OCI-LY7 (cell line): Measurements from ENCODE around the gene GLIPR1. TPM values are rescaled to one million over a fixed set of nuclear protein-coding genes. Genes with fewer than 3 reads are reported as not detected.
"Not testable (repeated sequence)": the region's sequence is repeated elsewhere in the genome, so short reads cannot be mapped to it uniquely, and the experiment has no call there.

Experiments
- BruUV-seq: library from RNA; stranded (reverse); fragments of 400-500 nt; replicated peaks from 2 replicates; lab custom pipeline; 2021; lab: Mats Ljungman, UMichigan
- CTCF ChIA-PET: fragments of 300-600 bp; sonication (Branson Sonifier 250); formaldehyde crosslinking; loops from one replicate; lab custom pipeline; 2022; ENCODE audit warnings: antibody characterized with exemption; ENCODE audit not compliant: unreplicated experiment; lab: Charles Lee
- POLR2A ChIA-PET: fragments of 300-600 bp; sonication (Branson Sonifier 250); formaldehyde crosslinking; loops from one replicate; lab custom pipeline; 2022; ENCODE audit warnings: antibody characterized with exemption; lab: Charles Lee
- DNase-seq: peaks from one replicate; pipeline ENCODE4 v3.0.0-alpha.2; 2015; ENCODE audit warnings: low spot score
- H2AFZ ChIP-seq: fragments of 200-600 bp; sonication (generic), shearing (Covaris generic); 2 replicates; pipeline ENCODE4 v1.6.1; 2014; ENCODE audit warnings: mild to moderate bottlenecking, antibody characterized with exemption, low read length, moderate library complexity
- H3K27ac ChIP-seq: fragments of 200-600 bp; sonication (generic); 2 replicates; pipeline ENCODE4 v1.5.1; 2014; ENCODE audit warnings: mixed run types, low read depth, mild to moderate bottlenecking, moderate library complexity, low read length, inconsistent platforms; ENCODE audit not compliant: poor library complexity, severe bottlenecking
- H3K36me3 ChIP-seq: fragments of 200-600 bp; sonication (generic); 2 replicates; pipeline ENCODE4 v1.6.1; 2014; ENCODE audit warnings: mild to moderate bottlenecking, antibody characterized with exemption, low read length, moderate library complexity, mixed read lengths; ENCODE audit not compliant: insufficient read depth
- H3K4me1 ChIP-seq: fragments of 200-600 bp; sonication (generic); 2 replicates; pipeline ENCODE4 v1.5.1; 2014; ENCODE audit warnings: mild to moderate bottlenecking, low read length; ENCODE audit not compliant: insufficient read depth, poor library complexity, severe bottlenecking
- H3K4me2 ChIP-seq: fragments of 200-600 bp; sonication (generic); 2 replicates; pipeline ENCODE4 v1.6.1; 2014; ENCODE audit warnings: mild to moderate bottlenecking, low read length
- H3K4me3 ChIP-seq: fragments of 200-600 bp; sonication (generic); 2 replicates; pipeline ENCODE4 v1.5.1; 2014; ENCODE audit warnings: mild to moderate bottlenecking, low read depth, low read length; ENCODE audit not compliant: poor library complexity, severe bottlenecking
- H3K79me2 ChIP-seq: fragments of 200-600 bp; sonication (generic); 2 replicates; pipeline ENCODE4 v1.6.1; 2016; ENCODE audit warnings: low read depth, mild to moderate bottlenecking, low read length, moderate library complexity, mixed read lengths; ENCODE audit not compliant: insufficient read depth
- H3K9me2 ChIP-seq: fragments of 200-600 bp; sonication (generic); 2 replicates; pipeline ENCODE4 v1.6.1; 2016; ENCODE audit warnings: mild to moderate bottlenecking, low read length, mixed read lengths; ENCODE audit not compliant: insufficient read depth
- H3K9me3 ChIP-seq: fragments of 200-600 bp; sonication (generic); 2 replicates; pipeline ENCODE4 v1.6.1; 2014; ENCODE audit warnings: mild to moderate bottlenecking, mixed run types, low read length, mixed read lengths
- H4K20me1 ChIP-seq: fragments of 200-600 bp; sonication (generic); 2 replicates; pipeline ENCODE4 v1.6.1; 2014; ENCODE audit warnings: mild to moderate bottlenecking, antibody characterized with exemption, low read length, moderate library complexity, mixed read lengths; ENCODE audit not compliant: insufficient read depth
- EZH2phosphoT487 ChIP-seq: fragments of 200-600 bp; sonication (generic); IDR thresholded peaks from 2 replicates; pipeline ENCODE4 v1.6.1; 2018; ENCODE audit warnings: low read depth, borderline replicate concordance, mild to moderate bottlenecking, mixed run types, antibody characterized with exemption, low read length, moderate library complexity, mixed read lengths
- intact Hi-C: fragments of 100-400 bp; cut with micrococcal nuclease; formaldehyde crosslinking; loops from one replicate; pipeline ENCODE4 v1.10.0; 2022; ENCODE audit not compliant: unreplicated experiment
- total RNA-seq, 2 experiments: library from RNA; depleted of rRNA in 1 of 2; stranded (reverse); fragments of >200 nt in 1 of 2; shearing (Covaris generic) in 1 of 2; gene quantifications; 2 replicates each; pipeline ENCODE4 v1.2.3, GENCODE V29; 2014 to 2022
- TF ChIP-seq, protein P1 (sequence below): fragments of 200-600 bp; sonication (generic); conservative IDR thresholded peaks from 2 replicates; pipeline ENCODE4 v1.5.1; 2014; ENCODE audit warnings: mild to moderate bottlenecking, antibody characterized with exemption, low read length, moderate library complexity, mixed read lengths

Gene GLIPR1
- total RNA-seq, 2 experiments from 2014 or later = 2.8 to 3.3 TPM

DNA sequence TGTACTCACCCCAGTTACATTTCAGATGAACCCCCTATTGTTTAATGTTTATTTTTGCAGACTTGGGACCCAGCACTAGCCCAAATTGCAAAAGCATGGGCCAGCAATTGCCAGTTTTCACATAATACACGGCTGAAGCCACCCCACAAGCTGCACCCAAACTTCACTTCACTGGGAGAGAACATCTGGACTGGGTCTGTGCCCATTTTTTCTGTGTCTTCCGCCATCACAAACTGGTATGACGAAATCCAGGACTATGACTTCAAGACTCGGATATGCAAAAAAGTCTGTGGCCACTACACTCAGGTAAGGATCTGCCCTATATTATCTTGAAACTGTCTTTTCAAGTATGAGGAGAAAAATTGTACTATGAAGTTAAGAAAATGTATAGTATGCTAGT, 1.2 kb downstream of the GLIPR1 start:
- POLR2A ChIA-PET = interaction anchor here (0.6 to 6.0 kb wide), 11 partner anchors 11 to 1389 kb away, joined by 3 to 36 read pairs (median 5); partner anchors contain the start of gene KRR1
- peak overlapping the region; percentile 76 for H3K4me2 ChIP-seq
- no peaks in the 10 kb centered on the region for H4K20me1 ChIP-seq
- no peaks in the 10 kb centered on the region for H3K36me3 ChIP-seq
- H3K9me2 ChIP-seq = no peaks in the 10 kb centered on the region
- BruUV-seq = no TSS peak
- peak overlapping the region; percentile 97 for H2AFZ ChIP-seq
- H3K79me2 ChIP-seq = no peaks in the 10 kb centered on the region
- H3K27ac ChIP-seq = peak overlapping the region; percentile 62
- CTCF ChIA-PET = interaction anchor here (1.8 kb wide), 1 partner anchor 10 kb away, joined by 7 read pairs; no protein-coding TSS in a partner anchor
- intact Hi-C loops = loop anchor here (2.0 to 5.0 kb wide), 2 partner anchors 29 to 866 kb away; partner anchors contain the start of genes BBS10 and KRR1
- DNase-seq = peak; percentile 24
- H3K4me3 ChIP-seq = peak overlapping the region; percentile 64
- no peaks in the 10 kb centered on the region for H3K9me3 ChIP-seq
- TF ChIP-seq, protein P1, sequence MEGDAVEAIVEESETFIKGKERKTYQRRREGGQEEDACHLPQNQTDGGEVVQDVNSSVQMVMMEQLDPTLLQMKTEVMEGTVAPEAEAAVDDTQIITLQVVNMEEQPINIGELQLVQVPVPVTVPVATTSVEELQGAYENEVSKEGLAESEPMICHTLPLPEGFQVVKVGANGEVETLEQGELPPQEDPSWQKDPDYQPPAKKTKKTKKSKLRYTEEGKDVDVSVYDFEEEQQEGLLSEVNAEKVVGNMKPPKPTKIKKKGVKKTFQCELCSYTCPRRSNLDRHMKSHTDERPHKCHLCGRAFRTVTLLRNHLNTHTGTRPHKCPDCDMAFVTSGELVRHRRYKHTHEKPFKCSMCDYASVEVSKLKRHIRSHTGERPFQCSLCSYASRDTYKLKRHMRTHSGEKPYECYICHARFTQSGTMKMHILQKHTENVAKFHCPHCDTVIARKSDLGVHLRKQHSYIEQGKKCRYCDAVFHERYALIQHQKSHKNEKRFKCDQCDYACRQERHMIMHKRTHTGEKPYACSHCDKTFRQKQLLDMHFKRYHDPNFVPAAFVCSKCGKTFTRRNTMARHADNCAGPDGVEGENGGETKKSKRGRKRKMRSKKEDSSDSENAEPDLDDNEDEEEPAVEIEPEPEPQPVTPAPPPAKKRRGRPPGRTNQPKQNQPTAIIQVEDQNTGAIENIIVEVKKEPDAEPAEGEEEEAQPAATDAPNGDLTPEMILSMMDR = no peak
- no peak for TF ChIP-seq EZH2phosphoT487
- H3K4me1 ChIP-seq = peaks cover 64% of the 10 kb centered on the region

DNA sequence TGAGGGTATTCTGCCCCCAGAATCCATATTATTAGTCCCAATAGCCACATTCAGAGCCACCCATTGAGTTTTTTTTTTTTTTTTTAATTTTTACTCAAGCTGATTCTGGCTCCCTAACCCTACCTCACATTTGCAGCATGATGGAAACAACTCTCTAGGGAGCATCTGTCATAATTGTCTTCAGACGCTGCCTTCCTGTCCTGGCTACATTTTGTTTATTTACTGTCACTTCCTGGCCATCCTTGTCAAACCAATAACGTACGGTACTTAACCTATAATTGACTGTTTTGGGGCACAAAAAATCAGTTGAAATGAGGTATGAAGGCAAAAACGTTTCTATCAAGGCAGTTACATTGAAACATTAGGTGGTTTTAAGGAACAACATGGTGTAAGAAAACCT, 2.1 kb downstream of the GLIPR1 start:
- Histone ChIP-seq H2AFZ (peak overlapping the region; percentile 97), H3K4me3 (peak overlapping the region; percentile 64), H3K4me2 (peak overlapping the region; percentile 76), H4K20me1 (no peaks in the 10 kb centered on the region), H3K36me3 (no peaks in the 10 kb centered on the region), H3K9me3 (no peaks in the 10 kb centered on the region), H3K4me1 (peaks cover 64% of the 10 kb centered on the region), H3K27ac (peak overlapping the region; percentile 62), H3K9me2 (no peaks in the 10 kb centered on the region), H3K79me2 (no peaks in the 10 kb centered on the region)
- TF ChIP-seq EZH2phosphoT487 = no peak
- TF ChIP-seq, protein P1 = no peak
- intact Hi-C loops = loop anchor here (5.0 kb wide), 1 partner anchor 865 kb away; the partner anchor contains the start of gene BBS10
- CTCF ChIA-PET = interaction anchor here (1.0 kb wide), 1 partner anchor 10 kb away, joined by 3 read pairs; no protein-coding TSS in a partner anchor
- no TSS peak for BruUV-seq
- DNase-seq = peak; percentile 53
- POLR2A ChIA-PET = interaction anchor here (0.5 to 6.0 kb wide), 4 partner anchors 12 to 439 kb away, joined by 3 to 36 read pairs (median 4); no protein-coding TSS in a partner anchor

GRCh38 chr12:75483431-75483830, 2.9 kb downstream of the GLIPR1 start:
- H2AFZ ChIP-seq = no peak overlapping the region
- TF ChIP-seq, protein P1 = no peak
- no peak for TF ChIP-seq EZH2phosphoT487
- H3K4me1 ChIP-seq = peaks cover 57% of the 10 kb centered on the region
- H3K9me2 ChIP-seq = no peaks in the 10 kb centered on the region
- peak overlapping the region; percentile 76 for H3K4me2 ChIP-seq
- BruUV-seq = no TSS peak
- no peaks in the 10 kb centered on the region for H3K36me3 ChIP-seq
- H3K4me3 ChIP-seq = no peak overlapping the region
- ChIA-PET CTCF (interaction anchor here (1.0 kb wide), 2 partner anchors 9 to 11 kb away, joined by 3 to 5 read pairs; no protein-coding TSS in a partner anchor), POLR2A (interaction anchor here (1.0 to 6.0 kb wide), 8 partner anchors 8 to 27 kb away, joined by 3 to 36 read pairs (median 4); no protein-coding TSS in a partner anchor)
- DNase-seq = no peak
- H3K79me2 ChIP-seq = no peaks in the 10 kb centered on the region
- H4K20me1 ChIP-seq = no peaks in the 10 kb centered on the region
- intact Hi-C loops = loop anchor here (5.0 kb wide), 1 partner anchor 864 kb away; the partner anchor contains the start of gene BBS10
- no peak overlapping the region for H3K27ac ChIP-seq
- no peaks in the 10 kb centered on the region for H3K9me3 ChIP-seq

DNA sequence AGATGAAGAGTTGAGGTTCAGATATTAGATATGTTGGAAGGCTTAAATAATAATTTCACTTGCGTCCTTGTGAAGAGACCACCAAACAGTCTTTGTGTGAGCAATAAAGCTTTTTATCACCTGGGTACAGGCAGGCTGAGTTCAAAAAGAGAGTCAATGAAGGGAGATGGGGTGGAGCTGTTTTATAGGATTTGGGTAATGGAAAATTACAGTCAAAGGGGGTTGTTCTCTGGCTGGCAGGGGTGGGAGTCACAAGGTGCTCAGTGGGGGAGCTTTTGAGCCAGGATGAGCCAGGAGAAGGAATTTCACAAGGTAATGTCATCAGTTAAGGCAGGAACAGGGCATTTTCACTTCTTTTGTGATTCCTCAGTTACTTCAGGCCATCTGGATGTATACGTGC, 3.9 kb downstream of the GLIPR1 start:
- ChIA-PET POLR2A (interaction anchor here (0.5 to 6.0 kb wide), 13 partner anchors 9 to 599 kb away, joined by 3 to 36 read pairs (median 4); no protein-coding TSS in a partner anchor), CTCF (interaction anchor here (0.8 to 1.6 kb wide), 4 partner anchors 10 to 553 kb away, joined by 3 to 5 read pairs (median 3); no protein-coding TSS in a partner anchor)
- Histone ChIP-seq H3K4me1 (peaks cover 47% of the 10 kb centered on the region), H3K4me2 (peak overlapping the region; percentile 76; the same call in 1 of the 2 replicates)
- not testable (repeated sequence) for H2AFZ ChIP-seq, H4K20me1 ChIP-seq, BruUV-seq, H3K79me2 ChIP-seq, DNase-seq, H3K9me3 ChIP-seq, H3K36me3 ChIP-seq, H3K9me2 ChIP-seq, H3K4me3 ChIP-seq, H3K27ac ChIP-seq
- intact Hi-C loops = loop anchor here (5.0 kb wide), 1 partner anchor 863 kb away; the partner anchor contains the start of gene BBS10
